Measurements from ENCODE around the gene CCL14.

- TF ChIP-seq CTCF (IDR thresholded peaks at IDR 0.05; ENCODE audit: low read depth, low read length) (no peak), EZH2phosphoT487 (IDR thresholded peaks at IDR 0.05; ENCODE audit: low read depth) (no peak)
These were observed 43.0 kb downstream of the CCL14 start, which contains the start of gene LYZL6 for GRCh38 chr17:35943537-35943936.

All from OCI-LY3 (cell line).